SHP77 treated with DMSO at 0.1 percent for 48 hours (cell line): Measurements from ENCODE around the gene DOC2B.
"Not testable (repeated sequence)": the region's sequence is repeated elsewhere in the genome, so short reads cannot be mapped to it uniquely, and the experiment has no call there.

Experiments
- DNase-seq: peaks from one replicate; lab custom pipeline; 2025; lab: John Stamatoyannopoulos, UW

The DOC2B gene

DNA sequence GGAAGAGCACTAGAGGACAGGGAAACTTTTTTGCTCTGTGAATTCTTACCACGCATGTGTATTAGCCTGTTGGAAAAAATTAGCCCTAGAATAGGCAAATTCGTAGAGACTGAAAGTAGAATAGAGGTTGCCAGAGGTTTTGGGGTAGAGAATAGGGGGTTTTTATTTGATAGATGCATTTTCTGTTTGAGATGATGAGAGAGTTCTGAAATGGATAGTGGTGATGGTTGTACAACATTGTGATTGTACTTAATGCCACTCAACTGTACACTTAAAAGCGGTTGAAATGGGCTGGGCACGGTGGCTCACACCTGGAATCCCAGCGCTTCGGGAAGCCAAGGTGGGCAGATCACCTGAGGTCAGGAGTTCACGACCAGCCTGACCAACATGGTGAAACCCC lies 8.0 kb upstream of the DOC2B start:
- no peak for DNase-seq

DNA sequence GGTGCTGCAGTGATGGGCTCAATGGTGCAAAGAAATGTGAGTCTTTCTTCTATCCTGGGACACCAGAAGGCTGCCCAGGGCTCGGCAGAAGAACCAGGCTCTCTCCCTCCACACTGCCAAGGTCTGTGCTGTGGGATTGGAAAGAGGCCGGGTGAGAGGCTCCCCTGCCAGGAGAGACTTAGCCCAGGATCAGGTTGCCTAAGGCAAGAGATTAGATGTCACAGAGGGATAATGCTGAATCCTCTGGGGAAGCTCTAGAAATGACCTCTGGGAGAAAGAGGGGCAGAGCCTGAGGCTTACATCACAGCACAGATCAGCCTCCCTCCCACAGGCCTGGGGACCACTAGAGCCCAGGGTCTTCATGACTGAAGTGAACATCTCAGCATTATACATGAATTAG lies 5.7 kb upstream of the DOC2B start:
- no peak for DNase-seq

DNA sequence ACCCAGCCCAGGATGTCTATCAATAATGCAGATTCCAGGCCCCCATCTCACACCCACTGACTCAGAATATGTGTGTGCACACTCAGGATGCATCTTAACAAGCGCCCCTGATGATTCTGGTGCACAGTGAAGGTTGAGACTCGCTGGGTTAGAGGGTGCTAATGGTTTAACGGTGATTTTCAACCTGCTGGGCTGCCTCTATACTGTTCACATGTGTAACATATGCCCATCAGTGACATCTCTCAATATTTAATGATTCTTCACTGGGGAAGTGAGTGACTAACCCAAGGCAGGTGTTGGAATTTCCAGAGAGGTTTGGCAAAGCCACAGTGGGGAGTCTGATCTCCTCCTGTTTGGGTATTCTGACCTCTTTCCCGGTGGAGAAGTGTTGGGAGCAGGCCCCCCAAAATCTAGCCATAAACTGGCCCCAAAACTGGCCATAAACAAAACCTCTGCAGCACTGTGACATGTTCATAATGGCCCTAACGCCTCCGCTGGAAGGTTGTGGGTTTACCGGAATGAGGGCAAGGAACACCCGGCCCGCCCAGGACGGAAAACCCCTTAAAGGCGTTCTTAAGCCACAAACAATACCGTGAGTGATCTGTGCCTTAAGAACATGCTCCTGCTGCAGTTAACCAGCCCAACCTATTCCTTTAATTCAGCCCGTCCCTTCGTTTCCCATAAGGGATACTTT lies 4.1 kb upstream of the DOC2B start:
- DNase-seq = no peak

GRCh38 chr17:183021-183420 lies 1.6 kb upstream of the DOC2B start:
- DNase-seq = no peak

DNA sequence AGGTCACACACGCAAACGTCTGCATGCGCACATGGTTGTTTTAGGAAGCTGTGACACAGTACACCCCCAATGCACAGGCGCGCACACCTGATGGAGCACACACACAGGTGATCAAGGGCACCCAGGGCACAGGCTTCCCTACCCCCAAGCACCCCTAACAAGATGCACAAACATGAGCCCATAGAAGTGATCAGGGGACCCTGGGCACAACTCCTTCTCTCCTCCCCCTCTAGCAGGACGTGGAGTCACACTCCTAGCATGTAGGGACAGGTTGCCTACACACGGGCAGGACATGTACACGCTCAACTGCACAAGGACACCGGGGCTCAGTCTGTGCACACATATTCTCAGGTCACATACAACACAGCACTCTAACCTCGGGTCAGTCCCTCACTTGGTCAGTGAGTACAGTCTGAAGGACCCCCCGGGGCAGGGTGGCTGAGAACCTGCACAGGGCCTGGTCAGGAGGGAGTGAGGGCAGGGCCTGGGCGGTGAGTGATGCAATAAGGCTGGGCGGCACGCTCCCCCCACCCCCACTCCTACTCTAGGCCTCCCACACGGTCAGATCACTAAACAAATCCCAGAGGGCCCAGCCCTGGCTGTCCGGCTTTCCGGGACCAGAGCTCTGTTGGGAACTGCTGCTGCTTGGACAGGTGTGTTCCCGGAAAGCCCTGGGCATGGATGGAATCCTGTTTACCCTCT lies 751 bp upstream of the DOC2B start:
- DNase-seq = peak; percentile 50

DNA sequence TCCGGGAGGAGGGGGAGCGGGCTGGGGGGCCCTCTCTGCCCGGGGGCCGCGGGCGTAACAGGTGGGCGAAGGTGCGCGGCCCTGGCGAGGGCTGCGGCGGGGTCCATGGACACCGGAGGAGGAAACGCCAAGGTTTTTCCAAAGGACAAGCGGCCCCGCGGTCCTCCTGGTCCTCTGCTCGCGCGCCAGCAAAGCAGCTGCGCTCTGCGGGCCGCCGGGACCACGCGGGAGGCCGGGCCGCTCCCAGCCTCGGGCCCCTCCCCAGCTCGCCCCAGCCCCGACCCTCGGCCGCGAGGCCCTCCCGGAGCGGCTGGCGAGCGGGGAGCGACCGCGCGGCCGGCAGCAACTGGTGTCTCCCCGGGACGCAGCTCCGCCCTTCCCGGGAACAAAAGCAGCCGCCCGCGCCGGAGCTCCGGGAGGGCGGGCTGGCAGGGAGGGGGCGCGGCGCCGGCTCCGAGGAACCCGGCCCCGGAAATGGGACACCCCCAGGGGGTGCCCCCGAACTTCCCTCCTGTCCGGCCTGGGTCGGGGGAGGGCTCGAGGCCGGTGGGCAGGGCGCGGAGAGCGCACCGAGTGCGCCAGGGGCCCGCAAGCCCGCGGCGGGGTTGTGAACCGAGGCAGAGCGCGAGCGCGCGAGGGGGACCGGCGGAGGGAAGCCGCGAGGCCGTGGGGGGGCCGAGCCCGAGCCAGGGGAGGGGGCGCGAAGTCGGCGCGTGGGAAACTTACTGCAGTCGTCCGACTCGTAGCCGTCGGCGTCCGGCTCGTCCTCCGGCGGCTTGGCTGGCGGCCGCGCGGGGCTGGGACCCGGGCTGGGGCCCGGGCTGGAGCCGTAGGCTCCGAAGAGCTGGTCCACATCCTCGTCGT lies 837 bp downstream of the DOC2B start:
- DNase-seq = no peak

- DNase-seq = no peak
Observed at GRCh38 chr17:179781-180380, 1.6 kb downstream of the DOC2B start.

DNA sequence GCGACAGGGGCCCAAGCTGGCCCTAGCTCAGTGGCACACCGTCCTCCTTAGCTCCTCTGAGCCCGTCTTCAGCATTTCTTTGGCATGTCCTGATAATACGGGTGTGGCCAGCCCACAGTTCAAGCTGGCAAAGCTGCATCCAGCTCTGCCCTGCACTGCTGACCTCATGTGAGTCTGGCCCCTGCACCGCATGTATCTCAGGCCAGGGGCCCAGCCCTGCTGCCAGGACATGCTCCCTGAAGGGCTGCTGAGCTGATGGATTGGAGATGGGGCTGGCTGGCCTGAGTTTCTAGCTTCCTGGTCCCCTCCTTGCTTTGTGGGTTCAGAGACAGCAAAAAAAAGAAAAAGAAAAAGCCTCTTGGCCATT lies 2.4 kb downstream of the DOC2B start:
- DNase-seq = no peak

DNA sequence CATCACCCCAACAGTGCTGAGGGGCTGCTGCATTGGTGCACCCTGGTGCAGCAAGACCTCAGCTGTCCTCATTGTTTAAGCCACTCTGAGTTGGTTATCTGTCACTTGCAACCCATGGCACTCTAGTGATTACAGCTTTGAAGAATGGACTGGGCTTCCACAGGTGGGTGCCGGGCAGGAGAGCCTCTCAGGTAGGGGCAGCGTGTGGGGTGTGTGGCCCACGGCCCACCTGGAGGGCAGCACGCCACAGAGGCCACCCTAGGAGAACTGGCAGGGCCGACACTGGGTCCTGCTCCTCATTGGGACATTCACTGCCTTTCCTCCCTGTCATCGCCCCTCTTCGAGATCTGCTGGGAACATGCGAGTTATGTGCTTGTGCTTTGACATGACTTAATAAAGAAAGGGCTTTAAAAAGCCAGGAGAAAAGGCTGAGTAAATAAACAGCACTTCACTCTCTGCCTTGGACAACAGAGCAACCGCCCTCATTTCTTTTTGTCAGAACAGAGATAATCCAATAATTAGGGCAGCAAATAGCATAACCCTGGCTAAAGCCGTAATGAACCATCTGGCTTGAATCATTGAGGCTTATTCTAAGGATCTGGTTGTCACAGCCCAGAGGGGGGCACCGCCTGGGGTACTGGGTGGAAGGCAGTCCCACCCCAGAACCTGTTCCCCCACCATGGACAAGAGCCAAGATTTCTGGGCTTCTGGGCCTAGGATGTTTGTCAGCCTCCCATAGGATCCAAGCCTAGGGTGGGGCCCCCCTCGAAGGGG lies 3.0 kb downstream of the DOC2B start:
- DNase-seq = no peak

GRCh38 chr17:177762-178161 lies 3.7 kb downstream of the DOC2B start:
- no peak for DNase-seq

DNA sequence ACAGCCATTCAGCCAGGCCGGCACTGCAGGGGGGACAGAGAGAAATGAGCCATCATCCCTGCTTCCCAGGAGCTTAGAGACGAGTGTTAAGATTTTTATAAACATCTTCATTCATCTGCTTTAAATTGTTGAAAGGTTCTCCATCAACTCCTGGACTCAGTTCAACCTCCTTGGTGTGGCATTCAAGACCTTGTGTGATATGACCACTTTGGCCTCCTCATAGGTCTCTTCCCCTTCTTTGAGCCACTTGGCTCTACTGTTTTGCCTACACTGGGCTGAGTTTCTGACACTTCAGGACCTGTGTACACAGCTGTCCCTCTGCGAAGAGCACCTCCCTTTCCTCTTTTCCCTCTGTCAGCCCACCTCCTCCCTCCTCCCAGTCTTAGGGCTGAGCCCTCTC lies 4.3 kb downstream of the DOC2B start:
- DNase-seq = peak; percentile 39

DNA sequence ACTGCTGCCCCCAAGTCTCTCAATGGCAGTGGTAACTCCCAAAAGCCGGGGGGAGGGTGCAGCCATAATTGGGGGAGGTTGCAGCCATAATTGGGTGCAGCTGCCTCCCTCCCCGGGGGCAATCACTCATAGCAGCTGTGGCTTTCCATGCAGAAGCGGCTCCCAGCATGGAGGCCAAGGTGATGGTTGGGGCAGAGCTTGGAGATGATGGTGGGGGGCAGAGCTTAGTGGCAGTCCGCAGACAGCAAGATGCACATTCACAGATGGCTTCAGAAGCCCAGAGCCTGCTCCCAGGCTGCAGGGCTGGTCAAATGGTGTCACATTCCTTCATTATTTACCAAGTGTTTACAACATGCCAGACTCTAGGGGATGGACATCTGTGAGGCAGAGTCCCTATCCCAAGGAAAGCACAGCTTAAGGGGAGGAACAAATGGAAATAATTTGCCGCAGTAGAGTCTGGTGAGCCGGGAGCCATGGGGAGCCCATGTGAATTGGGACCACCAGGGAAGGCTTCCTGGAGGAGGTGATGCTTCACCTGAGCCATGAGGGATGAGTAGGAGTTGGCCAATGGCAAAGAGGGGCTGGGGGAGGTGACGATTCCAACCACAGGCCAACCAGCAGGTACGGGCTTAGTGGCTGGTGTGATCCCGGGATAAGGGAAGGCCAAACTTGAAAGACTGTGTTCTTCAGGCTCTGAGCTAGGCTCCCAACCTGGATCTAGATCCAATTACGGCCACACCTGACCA lies 8.1 kb downstream of the DOC2B start:
- no peak for DNase-seq

DNA sequence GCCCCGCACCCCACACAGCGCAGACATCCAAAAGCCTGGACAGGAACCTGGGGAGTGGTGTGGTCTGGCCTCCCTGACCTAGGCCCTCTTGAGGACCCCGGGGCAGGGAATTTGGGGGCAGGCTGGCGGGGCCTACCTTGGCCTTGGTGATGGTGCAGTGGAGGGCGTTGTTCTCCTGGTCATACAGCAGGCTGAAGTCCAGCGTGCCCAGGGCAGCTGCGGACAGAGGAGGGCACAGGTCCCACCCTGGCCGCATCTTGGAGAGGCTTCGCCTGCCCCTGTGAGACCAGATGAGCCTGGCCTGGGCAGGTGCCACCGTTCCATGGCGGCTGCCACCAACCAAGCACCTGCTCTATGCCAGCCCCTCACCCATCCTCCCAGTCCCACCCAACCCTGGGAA lies 9.0 kb downstream of the DOC2B start:
- DNase-seq = no peak

DNA sequence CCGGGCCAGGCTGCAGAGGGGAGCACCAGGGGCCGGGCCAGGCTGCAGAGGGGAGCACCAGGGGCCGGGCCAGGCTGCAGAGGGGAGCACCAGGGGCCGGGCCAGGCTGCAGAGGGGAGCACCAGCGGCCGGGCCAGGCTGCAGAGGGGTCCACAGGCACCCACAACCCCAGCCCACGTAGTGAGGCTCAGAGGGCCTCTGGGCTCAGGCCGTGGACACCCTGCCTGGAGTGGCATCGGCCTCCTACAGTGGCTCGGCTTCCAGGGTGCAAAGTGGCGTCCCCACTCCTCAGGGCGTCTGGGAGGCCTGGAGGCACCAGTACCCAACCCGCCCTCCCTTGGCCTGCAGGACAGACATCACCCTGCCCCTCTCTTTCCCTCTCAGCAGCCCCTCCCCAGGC lies 9.6 kb downstream of the DOC2B start:
- no peak for DNase-seq

- no peak for DNase-seq
Observed at GRCh38 chr17:170130-170670, 11.2 kb downstream of the DOC2B start.

DNA sequence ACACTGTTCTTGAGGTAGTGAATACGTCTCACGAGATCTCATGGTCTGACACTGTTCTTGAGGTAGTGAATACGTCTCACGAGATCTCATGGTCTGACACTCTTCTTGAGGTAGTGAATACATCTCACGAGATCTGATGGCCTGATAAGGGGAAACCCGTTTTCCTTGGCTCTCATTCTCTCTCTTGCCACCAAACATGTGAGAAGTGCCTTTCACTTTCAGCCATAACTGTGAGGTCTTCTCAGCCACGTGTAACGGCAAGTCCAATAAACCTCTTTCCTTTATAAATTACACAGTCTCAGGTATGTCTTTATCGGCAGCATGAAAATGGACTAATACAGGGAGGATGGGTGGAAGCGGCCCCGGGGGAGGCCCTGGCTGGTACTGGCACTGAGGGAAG lies 12.8 kb downstream of the DOC2B start:
- DNase-seq = not testable (repeated sequence)

GRCh38 chr17:165939-166338 lies 15.5 kb downstream of the DOC2B start:
- no peak for DNase-seq

GRCh38 chr17:164303-165235 lies 16.9 kb downstream of the DOC2B start:
- DNase-seq = peak; percentile 23

- DNase-seq = no peak
Observed at GRCh38 chr17:163514-164098, 17.8 kb downstream of the DOC2B start.
